MG63 (cell line): ENCODE results near the gene DGCR8. TPM values are rescaled to one million over a fixed set of nuclear protein-coding genes. Genes with fewer than 3 reads are reported as not detected.
"Not testable (repeated sequence)": the region's sequence is repeated elsewhere in the genome, so short reads cannot be mapped to it uniquely, and the experiment has no call there.

ENCODE experiments used
- DNase-seq: peaks from one replicate; pipeline ENCODE4 v3.0.0-alpha.2; 2020
- H3K27me3 ChIP-seq: fragments of 250-450 bp; sonication (Bioruptor Pico); 2 replicates; pipeline ENCODE4 v1.5.1; 2020; ENCODE audit warnings: mild to moderate bottlenecking, moderate library complexity
- H3K36me3 ChIP-seq: fragments of 250-450 bp; sonication (Bioruptor Pico); 2 replicates; pipeline ENCODE4 v1.5.1; 2020; ENCODE audit warnings: mild to moderate bottlenecking, moderate library complexity
- H3K4me3 ChIP-seq: fragments of 250-450 bp; sonication (Bioruptor Pico); 2 replicates; pipeline ENCODE4 v1.5.1; 2020; ENCODE audit warnings: mild to moderate bottlenecking, moderate library complexity
- H3K9me3 ChIP-seq: fragments of 250-450 bp; sonication (Bioruptor Pico); 2 replicates; pipeline ENCODE4 v1.5.1; 2020; ENCODE audit warnings: mild to moderate bottlenecking, moderate library complexity
- total RNA-seq: library from RNA; depleted of rRNA; stranded (reverse); fragments of >200 nt; shearing (Covaris generic); gene quantifications from 2 replicates; pipeline ENCODE4 v1.2.3, GENCODE V29; 2014; ENCODE audit warnings: low replicate concordance; rRNA removed

The DGCR8 gene
- total RNA-seq, 1 experiment from 2014 or later: 31.0 TPM

DNA sequence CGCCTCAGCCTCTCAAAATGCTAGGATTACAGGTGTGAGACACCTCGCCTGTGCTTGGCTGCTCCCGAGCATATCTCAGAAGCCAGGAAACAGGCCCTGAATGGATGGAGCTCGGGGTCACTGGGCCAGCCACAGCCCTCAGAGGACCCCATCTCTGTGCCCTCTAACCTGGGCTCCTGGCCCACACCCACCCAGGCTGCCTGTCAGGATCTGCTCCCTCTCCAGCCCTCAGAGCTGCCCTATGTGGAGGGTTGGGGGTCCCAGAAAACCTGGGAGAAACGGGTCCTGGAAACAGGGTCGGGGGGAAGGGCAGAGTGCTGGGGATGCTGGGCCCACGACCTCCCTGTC lies 76.0 kb downstream of the DGCR8 start:
- H3K27me3 ChIP-seq: no peaks in the 10 kb centered on the region
- no peaks in the 10 kb centered on the region for H3K9me3 ChIP-seq
- H3K4me3 ChIP-seq: no peak overlapping the region
- DNase-seq: no peak
- H3K36me3 ChIP-seq: no peaks in the 10 kb centered on the region

GRCh38 chr22:20156611-20157429 lies 76.8 kb downstream of the DGCR8 start:
- H3K27me3 ChIP-seq: no peaks in the 10 kb centered on the region
- H3K9me3 ChIP-seq: no peaks in the 10 kb centered on the region

DNA sequence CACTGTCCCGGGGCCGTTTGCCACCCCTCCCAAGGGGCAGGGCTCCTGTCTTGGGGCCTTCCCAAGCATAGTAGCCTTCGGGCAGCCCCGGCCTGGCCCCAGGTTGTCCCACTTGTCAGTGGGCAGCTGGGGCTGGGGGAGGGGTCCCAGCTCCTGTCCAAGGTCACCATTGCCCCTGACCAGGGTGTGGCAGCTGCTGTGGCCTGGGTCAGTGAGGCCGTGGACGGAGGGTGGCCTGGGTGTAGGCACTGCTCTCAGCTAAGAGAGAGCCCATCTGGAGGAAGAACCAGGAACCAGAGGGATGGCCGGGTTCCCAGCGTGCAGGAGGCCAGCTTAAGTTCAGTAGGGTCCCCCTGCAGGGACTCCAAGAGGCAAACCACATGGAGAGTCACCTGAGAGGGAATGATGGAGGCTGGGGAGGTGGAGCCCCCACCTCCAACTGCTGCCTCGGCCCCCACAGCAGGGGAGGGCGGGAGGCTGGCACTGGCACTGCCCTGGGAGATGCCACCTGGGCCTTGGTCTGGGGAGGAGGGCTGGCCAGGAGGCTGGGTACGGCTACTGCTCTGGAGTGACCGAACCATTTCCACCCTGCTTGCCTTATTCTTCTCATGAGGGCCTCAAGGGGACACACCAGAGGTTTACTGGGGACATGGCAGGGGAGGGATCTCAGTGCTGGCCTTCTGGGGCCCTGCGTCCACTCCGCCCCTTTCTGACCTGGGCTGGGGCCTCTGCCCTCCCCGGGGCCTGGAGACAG lies 77.6 kb downstream of the DGCR8 start:
- DNase-seq: no peak
- Histone ChIP-seq H3K27me3 (no peaks in the 10 kb centered on the region), H3K36me3 (no peaks in the 10 kb centered on the region), H3K9me3 (no peaks in the 10 kb centered on the region), H3K4me3 (no peak overlapping the region)

More at GRCh38 chr22:20156611-20157429, 76.8 kb downstream of the DGCR8 start:
- Histone ChIP-seq H3K4me3 (no peak overlapping the region), H3K36me3 (no peaks in the 10 kb centered on the region)
- peak; percentile 44 for DNase-seq

- Histone ChIP-seq H3K36me3 (no peaks in the 10 kb centered on the region), H3K9me3 (no peaks in the 10 kb centered on the region), H3K27me3 (no peaks in the 10 kb centered on the region), H3K4me3 (no peak overlapping the region)
- DNase-seq: no peak
Measured at GRCh38 chr22:20158391-20159036, 78.5 kb downstream of the DGCR8 start.

- Histone ChIP-seq H3K36me3 (no peaks in the 10 kb centered on the region), H3K27me3 (no peaks in the 10 kb centered on the region), H3K9me3 (no peaks in the 10 kb centered on the region), H3K4me3 (no peak overlapping the region)
- DNase-seq: no peak
Measured at GRCh38 chr22:20159076-20159475, 79.0 kb downstream of the DGCR8 start.

DNA sequence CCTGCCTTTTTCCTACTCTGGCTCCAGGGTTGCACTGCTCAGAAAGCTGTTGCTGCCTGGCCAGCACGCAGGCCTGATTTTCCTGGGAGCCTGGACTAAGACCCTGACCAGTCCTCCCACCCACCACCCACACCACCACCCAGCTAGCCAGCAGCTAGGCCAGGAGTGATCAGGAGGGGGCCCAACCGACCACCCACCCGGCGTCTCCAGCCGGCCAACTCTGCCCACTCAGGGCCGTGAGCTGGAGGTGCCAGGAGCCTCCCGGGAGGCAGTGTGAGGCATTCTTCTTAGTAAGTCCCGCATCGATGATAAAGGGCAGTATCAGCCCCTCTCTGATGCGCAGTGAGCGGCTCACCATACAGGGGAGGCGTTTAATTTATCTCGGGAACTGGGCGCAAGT lies 79.5 kb downstream of the DGCR8 start:
- not testable (repeated sequence) for DNase-seq, H3K9me3 ChIP-seq, H3K27me3 ChIP-seq, H3K36me3 ChIP-seq, H3K4me3 ChIP-seq

DNA sequence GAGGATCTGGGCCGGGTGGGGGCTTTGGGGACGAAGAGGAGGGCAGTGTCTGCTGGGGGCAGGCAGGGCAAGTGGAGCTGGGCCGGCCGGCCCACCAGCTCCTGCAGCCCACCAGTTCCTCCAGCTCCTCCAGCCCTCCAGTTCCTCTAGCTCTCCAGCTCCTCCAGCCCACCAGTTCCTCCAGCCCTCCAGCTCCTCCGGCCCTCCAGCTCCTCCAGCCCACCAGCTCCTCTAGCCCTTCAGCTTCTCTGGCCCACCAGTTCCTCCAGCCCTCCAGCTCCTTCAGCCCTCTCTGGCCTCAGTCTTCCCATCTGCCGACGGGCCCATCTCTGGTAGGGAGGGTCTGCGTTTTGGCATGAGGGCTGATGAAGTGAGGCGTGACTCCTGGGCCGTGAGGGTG lies 80.0 kb downstream of the DGCR8 start:
- no peaks in the 10 kb centered on the region for H3K36me3 ChIP-seq
- DNase-seq: no peak
- H3K9me3 ChIP-seq: no peaks in the 10 kb centered on the region
- H3K4me3 ChIP-seq: no peak overlapping the region
- no peaks in the 10 kb centered on the region for H3K27me3 ChIP-seq

Other genes starting within 250 kb of the DGCR8 start
- gene GNB1L, start 225.4 kb upstream of the DGCR8 start, total RNA-seq: 10.3 and 25.2 TPM in 2 replicates
- gene RTL10, start 225.4 kb upstream of the DGCR8 start, total RNA-seq: 3.7 and 7.2 TPM in 2 replicates
- 178 and 263 TPM in 2 replicates for gene COMT, start 138.5 kb upstream of the DGCR8 start, total RNA-seq
- 52.7 and 61.8 TPM in 2 replicates for gene TXNRD2, start 138.4 kb upstream of the DGCR8 start, total RNA-seq
- gene ARVCF, start 63.4 kb upstream of the DGCR8 start, total RNA-seq: 2.2 and 3.8 TPM in 2 replicates
- gene TANGO2, start 59.1 kb upstream of the DGCR8 start, total RNA-seq: 21.0 and 54.2 TPM in 2 replicates
- gene RANBP1, start 35.9 kb downstream of the DGCR8 start, total RNA-seq: 841 and 1,160 TPM in 2 replicates
- 39.4 and 43.4 TPM in 2 replicates for gene TRMT2A, start 37.0 kb downstream of the DGCR8 start, total RNA-seq
- gene ZDHHC8, start 51.6 kb downstream of the DGCR8 start, total RNA-seq: 1.4 and 9.6 TPM in 2 replicates
- gene CCDC188, start 70.8 kb downstream of the DGCR8 start, total RNA-seq: not detected in 2 replicates
- gene RTN4R, start 188.1 kb downstream of the DGCR8 start, total RNA-seq: 0.10 and 5.7 TPM in 2 replicates
- 82.0 and 82.5 TPM in 2 replicates for gene DGCR6L, start 239.8 kb downstream of the DGCR8 start, total RNA-seq